ENCODE results near the gene EFCAB6.

GRCh38 chr22:43828725-43828997 is 16.6 kb upstream of the EFCAB6 start:
- TF ChIP-seq CTCF (conservative IDR thresholded peaks at IDR 0.05; ENCODE audit: low read depth, low read length): no peak
- no peak for TF ChIP-seq CEBPB (IDR thresholded peaks at IDR 0.05; ENCODE audit: low read depth, low read length)
- TF ChIP-seq, protein P1, sequence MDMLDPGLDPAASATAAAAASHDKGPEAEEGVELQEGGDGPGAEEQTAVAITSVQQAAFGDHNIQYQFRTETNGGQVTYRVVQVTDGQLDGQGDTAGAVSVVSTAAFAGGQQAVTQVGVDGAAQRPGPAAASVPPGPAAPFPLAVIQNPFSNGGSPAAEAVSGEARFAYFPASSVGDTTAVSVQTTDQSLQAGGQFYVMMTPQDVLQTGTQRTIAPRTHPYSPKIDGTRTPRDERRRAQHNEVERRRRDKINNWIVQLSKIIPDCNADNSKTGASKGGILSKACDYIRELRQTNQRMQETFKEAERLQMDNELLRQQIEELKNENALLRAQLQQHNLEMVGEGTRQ (IDR thresholded peaks at IDR 0.05; ENCODE audit: low read depth, low read length): no peak
- no peak for TF ChIP-seq POLR2A (IDR thresholded peaks at IDR 0.05; ENCODE audit: low read depth, low read length)
- TF ChIP-seq ELK1 (IDR thresholded peaks at IDR 0.05; ENCODE audit: borderline replicate concordance, low read depth, low read length): no peak
- TF ChIP-seq MAFK (IDR thresholded peaks at IDR 0.05; ENCODE audit: low read depth, low read length): no peak
- no peak for TF ChIP-seq NFE2L2 (IDR thresholded peaks at IDR 0.05; ENCODE audit: low read depth, low read length)
- TF ChIP-seq MXI1 (IDR thresholded peaks at IDR 0.05; ENCODE audit: borderline replicate concordance, low read depth, low read length): no peak
- no peak for TF ChIP-seq SMC3 (IDR thresholded peaks at IDR 0.05; ENCODE audit: low read depth, low read length)
- TF ChIP-seq MAZ (IDR thresholded peaks at IDR 0.05; ENCODE audit: borderline replicate concordance, low read depth, low read length): no peak
- TF ChIP-seq FOS (IDR thresholded peaks at IDR 0.05; ENCODE audit: low read depth, low read length): no peak
- TF ChIP-seq BHLHE40 (IDR thresholded peaks at IDR 0.05; ENCODE audit: low read depth, low read length): no peak
- no peak for TF ChIP-seq CHD1 (IDR thresholded peaks at IDR 0.05; ENCODE audit: low read depth, low read length)
